Measurements from ENCODE around the gene PLEKHG4. TPM values are rescaled to one million over a fixed set of nuclear protein-coding genes. Genes with fewer than 3 reads are reported as not detected.

PLEKHG4 gene
- total RNA-seq, 1 donor from 2014 or later = 3.7 TPM

DNA sequence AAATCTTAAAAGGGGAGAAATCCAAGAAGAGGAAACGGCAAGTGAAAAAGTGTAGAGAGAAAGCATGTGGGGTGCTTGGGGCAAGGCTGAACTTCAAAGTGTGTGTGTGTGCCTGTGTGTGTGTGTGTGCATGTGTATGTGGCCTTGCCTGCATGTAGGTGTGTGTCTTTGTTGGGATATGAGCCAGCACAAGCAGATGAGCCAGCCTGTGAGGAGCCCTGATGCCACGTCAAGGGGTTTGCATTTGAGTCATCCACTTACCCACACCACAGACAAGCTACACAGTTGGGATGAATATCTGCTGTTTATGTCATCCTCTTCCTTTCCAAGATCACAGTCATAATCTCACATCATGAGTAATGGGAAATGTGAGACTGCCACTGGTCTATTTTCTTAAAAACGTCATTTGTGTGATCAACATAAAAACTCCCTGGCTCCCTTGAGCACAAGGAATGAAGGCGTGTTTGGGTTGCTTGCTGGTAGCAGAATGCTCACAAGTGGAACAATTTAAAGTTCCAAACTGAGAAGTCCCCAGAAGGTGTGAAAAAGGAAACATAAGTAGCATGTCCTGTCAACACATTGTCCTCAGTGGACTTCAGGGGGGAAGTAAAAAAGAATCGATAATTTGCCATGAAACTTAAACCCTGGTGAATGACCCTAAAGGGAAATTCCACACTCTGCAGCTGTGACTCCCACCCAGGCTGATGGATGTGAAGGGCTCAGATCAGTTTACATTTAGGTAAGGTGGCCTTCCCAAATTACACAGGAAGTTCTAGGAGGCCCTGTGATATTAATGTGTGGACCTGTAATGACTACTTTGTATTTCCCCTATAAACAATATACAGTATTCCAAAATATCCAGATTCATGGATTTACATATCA, 32.5 kb downstream of the PLEKHG4 start:
- intact Hi-C loops (cut with DNase I) = no loop called here
- Histone ChIP-seq H3K36me3 (no peaks in the 10 kb centered on the region), H3K4me1 (no peaks in the 10 kb centered on the region), H3K27ac (peak overlapping the region; percentile 49), H3K27me3 (no peaks in the 10 kb centered on the region), H3K4me3 (no peak overlapping the region), H3K9me3 (no peaks in the 10 kb centered on the region)
- peak in 1 of 2 donors; percentile 79 for DNase-seq (ENCODE audit: low spot score in 2 of 2)
- TF ChIP-seq, protein P1, sequence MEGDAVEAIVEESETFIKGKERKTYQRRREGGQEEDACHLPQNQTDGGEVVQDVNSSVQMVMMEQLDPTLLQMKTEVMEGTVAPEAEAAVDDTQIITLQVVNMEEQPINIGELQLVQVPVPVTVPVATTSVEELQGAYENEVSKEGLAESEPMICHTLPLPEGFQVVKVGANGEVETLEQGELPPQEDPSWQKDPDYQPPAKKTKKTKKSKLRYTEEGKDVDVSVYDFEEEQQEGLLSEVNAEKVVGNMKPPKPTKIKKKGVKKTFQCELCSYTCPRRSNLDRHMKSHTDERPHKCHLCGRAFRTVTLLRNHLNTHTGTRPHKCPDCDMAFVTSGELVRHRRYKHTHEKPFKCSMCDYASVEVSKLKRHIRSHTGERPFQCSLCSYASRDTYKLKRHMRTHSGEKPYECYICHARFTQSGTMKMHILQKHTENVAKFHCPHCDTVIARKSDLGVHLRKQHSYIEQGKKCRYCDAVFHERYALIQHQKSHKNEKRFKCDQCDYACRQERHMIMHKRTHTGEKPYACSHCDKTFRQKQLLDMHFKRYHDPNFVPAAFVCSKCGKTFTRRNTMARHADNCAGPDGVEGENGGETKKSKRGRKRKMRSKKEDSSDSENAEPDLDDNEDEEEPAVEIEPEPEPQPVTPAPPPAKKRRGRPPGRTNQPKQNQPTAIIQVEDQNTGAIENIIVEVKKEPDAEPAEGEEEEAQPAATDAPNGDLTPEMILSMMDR (IDR thresholded peaks at IDR 0.05) = no peak

DNA sequence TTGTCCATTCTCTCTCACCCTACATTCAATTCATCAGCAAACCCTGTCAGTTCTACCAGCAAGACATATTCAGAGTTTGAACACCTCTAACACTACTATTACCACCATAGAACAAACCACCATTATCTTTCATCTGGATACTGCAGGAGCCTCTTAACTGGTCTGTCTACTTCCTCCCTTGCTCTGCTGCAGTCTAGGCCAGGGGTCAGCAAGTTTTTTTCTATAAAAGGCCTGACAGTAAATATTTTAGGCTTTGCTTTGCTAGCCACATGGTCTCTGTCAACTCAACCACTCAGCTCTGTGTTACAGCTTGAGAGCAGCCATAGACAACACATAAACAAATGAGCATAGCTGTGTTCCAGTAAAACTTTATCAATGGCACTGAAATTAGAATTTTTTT, 33.4 kb downstream of the PLEKHG4 start:
- no peaks in the 10 kb centered on the region for H3K36me3 ChIP-seq
- H3K27me3 ChIP-seq = no peaks in the 10 kb centered on the region
- no peak for DNase-seq (ENCODE audit: low spot score in 2 of 2)
- no peaks in the 10 kb centered on the region for H3K4me1 ChIP-seq
- no peaks in the 10 kb centered on the region for H3K9me3 ChIP-seq
- no peak overlapping the region for H3K4me3 ChIP-seq
- no peak overlapping the region for H3K27ac ChIP-seq
- TF ChIP-seq, protein P1 (IDR thresholded peaks at IDR 0.05) = no peak
- intact Hi-C loops (cut with DNase I) = no loop called here

DNA sequence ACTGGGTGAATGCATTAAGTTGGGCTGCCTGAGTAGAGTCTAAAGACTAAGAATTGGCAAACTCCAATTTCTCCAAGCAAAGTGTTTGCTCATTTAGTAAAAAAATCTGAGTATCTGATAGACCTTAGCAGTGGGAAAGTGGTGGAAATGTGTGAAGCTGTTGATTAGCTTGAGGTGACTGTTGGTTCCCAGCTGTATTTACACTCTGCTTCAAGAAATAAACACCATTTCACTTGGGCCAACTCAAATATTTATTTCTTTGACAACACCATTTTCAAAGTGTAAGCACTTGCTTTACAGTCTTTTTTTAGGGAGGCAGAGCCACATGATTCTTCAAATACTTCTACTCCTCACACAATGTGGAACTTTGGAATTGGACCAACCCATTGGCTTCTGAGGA, 38.5 kb downstream of the PLEKHG4 start:
- intact Hi-C loops (cut with DNase I) = no loop called here
- Histone ChIP-seq H3K4me3 (no peak overlapping the region), H3K4me1 (no peaks in the 10 kb centered on the region), H3K27me3 (no peaks in the 10 kb centered on the region), H3K36me3 (no peaks in the 10 kb centered on the region), H3K27ac (no peak overlapping the region), H3K9me3 (no peaks in the 10 kb centered on the region)
- TF ChIP-seq, protein P1 (IDR thresholded peaks at IDR 0.05) = no peak
- DNase-seq (ENCODE audit: low spot score in 2 of 2) = no peak

DNA sequence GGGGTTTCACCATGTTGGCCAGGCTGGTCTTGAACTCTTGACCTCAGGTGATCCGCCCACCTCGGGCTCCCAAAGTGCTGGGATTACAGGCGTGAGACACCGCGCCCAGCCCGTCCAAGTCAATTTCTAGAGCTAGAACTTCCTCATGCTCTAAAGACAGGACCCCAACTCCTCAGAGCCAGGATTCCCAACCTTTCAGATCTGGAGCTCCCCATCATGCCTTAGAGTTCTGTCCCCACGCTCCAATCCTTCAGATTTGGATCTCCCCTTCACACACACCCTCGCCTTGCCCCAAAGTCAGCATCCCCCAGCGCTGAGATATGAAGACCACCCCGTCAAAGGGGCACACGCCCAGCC, 46.8 kb downstream of the PLEKHG4 start:
- Histone ChIP-seq H3K4me3 (peak overlapping the region; percentile 55 to 56), H3K4me1 (peaks cover 0 to 2% of the 10 kb centered on the region in 2 donors), H3K9me3 (no peaks in the 10 kb centered on the region), H3K27ac (no peak overlapping the region), H3K36me3 (no peaks in the 10 kb centered on the region), H3K27me3 (no peaks in the 10 kb centered on the region)
- TF ChIP-seq, protein P1 (IDR thresholded peaks at IDR 0.05) = no peak
- intact Hi-C loops (cut with DNase I) = no loop called here
- no peak for DNase-seq (ENCODE audit: low spot score in 2 of 2)

DNA sequence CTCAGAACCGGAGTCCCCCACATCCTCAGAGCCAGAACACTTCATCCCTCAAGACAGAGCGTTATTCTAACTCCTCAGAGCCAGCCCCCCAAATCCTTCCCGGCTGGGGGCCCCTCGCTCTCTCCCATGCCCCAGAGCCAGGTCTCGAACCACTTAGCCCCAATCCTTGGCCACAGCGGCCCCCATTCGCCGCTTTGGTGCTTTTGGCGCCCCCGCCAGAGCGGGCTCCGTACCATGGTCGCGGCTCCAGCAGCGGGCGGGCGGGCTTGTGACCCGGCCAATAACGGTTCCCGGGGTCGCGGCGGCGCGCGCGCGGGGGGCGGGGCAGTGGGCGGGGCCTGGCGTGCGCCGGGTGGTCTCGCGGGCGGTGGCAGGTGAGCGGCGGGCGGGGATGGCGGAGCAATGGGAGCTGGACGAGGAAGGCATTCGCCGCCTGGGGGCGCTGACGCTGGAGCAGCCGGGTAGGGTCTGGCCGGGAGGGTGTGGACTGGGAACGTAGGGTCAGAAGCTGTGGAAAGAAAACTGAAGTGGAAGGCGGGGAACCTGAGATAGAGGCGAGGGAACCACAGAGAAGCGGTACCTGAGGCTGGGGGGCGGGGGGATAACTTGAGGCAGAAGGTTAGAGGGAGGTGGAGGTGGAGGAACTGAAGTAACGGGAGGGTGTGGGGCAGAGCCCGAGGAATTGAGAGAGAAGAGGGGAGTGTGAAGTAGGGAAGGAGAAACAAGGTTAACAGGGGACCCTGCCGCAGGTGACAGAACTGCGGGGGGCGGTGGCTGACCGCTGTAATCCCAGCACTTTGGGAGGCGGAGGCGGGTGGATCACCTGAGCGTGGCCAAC, 47.4 kb downstream of the PLEKHG4 start, which contains the start of the genes KCTD19 and LRRC36:
TSS of gene KCTD19 (minus strand) at position 270 of the 838 bp plus-strand sequence. CDS start at position 236, 34 bp downstream.
TSS of gene LRRC36 (plus strand) at position 344 of the 838 bp plus-strand sequence. CDS start at position 392, 48 bp downstream.
- Histone ChIP-seq H3K9me3 (no peaks in the 10 kb centered on the region), H3K36me3 (no peaks in the 10 kb centered on the region), H3K4me3 (peak within 1 kb of the TSS; percentile 55 to 56), H3K27me3 (no peaks in the 10 kb centered on the region), H3K27ac (no peak within 1 kb of the TSS), H3K4me1 (peaks cover 0 to 2% of the 10 kb centered on the region in 2 donors)
- intact Hi-C loops (cut with DNase I) = no loop called here
- TF ChIP-seq, protein P1 (IDR thresholded peaks at IDR 0.05) = peak; percentile 9 to 33 (median 24)
- DNase-seq (ENCODE audit: low spot score in 2 of 2) = no peak
